Measurements from ENCODE around the gene C21orf91.
"Not testable (repeated sequence)": the region's sequence is repeated elsewhere in the genome, so short reads cannot be mapped to it uniquely, and the experiment has no call there.

C21orf91 gene

GRCh38 chr21:17779496-17779895 is 39.7 kb downstream of the C21orf91 start:
- DNase-seq (ENCODE audit: low read depth in 2 of 2) = no peak

DNA sequence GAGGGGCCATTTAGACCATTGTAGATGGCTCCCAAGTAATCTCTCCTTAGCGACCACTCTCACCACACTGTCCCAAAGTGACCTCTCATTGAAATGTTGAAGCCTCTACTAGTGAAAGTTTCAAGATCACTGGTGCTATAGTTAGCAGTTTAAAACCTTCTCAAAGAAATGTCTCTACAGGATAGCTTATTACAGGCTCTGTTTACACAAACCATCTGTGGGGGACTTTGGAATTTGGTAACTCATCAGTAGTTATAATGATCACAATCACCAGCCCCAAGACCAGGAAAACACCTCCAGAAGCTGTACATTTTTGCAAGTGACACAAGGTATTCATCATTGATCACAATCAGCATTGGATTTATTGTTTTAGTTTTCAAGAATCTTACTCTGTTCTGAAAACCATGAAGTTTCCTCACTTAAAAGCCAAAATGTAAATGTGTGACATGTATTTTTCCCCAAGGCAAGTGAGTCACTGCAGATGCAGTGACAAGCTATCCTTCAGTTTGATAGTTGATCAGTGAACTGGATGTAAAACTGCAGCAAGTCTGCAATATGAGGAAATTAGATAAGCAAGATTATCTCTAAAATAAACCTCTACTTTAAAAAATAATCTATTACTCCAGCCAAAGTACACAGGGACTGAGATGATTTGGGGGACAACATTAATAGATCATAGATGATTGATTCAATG is 41.9 kb downstream of the C21orf91 start:
- no peak for DNase-seq (ENCODE audit: low read depth in 2 of 2)

DNA sequence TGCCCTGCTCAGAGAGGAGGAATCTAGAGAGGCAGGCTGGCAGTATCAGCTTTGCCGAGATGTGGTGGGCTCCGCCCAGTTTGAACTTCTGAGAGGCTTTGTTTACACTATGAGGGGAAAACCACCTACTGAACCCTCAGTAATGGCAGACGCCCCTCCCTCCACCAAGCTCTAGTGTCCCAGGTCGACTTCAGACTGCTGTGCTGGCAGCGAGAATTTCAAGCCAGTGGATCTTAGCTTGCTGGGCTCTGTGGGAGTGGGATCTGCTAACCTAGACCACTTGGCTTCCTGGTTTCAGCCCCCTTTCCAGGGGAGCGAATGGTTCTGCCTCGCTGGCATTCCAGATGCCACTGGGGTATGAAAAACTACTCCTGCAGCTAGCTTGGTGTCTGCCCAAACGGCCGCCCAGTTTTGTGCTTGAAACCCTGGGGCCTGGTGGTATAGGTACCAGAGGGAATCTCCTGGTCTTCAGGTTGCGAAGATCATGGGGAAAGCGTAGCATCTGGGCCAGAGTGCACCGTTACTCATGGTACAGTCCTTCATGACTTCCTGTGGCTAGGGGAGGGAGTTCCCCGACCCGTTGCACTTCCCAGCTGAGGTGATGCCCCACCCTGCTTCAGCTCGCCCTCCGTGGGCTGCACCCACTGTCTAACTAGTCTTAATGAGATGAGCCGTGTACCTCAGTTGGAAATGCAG is 43.6 kb downstream of the C21orf91 start:
- no peak for DNase-seq (ENCODE audit: low read depth in 2 of 2)

DNA sequence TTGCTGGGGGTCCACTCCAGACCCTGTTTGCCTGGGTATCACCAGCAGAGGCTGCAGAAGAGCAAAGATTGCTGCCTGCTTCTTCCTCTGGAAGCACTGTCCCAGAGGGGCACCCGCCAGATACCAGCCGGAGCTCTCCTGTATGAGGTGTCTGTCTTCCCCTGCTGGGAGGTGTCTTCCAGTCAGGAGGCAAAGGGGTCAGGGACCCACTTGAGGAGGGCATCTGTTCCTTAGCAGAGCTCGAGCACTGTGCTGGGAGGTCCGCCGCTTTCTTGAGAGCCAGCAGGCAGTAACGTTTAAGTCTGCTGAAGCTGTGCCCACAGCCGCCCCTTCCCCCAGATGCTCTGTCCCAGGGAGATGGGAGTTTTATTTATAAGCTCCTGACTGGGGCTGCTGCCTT is 44.1 kb downstream of the C21orf91 start:
- not testable (repeated sequence) for DNase-seq (ENCODE audit: low read depth in 2 of 2)

DNA sequence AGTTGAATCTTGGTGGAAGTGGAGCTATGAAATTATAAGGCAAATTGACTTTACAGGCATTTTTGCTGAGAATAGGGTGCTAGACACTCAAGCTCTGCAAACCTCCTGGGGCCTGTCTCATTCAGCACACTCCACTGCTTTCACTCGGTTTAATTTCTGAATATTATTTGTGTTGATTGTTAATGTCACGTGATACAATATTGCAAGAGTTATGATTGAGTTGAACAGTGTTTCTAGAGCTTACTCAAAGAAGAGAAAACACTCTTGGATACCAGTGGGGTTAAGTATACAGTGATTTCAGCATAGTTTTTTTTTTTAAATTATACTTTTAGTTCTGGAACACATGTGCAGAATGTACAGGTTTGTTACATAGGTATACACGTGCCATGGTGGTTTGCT is 49.7 kb downstream of the C21orf91 start:
- DNase-seq (ENCODE audit: low read depth in 2 of 2) = no peak

DNA sequence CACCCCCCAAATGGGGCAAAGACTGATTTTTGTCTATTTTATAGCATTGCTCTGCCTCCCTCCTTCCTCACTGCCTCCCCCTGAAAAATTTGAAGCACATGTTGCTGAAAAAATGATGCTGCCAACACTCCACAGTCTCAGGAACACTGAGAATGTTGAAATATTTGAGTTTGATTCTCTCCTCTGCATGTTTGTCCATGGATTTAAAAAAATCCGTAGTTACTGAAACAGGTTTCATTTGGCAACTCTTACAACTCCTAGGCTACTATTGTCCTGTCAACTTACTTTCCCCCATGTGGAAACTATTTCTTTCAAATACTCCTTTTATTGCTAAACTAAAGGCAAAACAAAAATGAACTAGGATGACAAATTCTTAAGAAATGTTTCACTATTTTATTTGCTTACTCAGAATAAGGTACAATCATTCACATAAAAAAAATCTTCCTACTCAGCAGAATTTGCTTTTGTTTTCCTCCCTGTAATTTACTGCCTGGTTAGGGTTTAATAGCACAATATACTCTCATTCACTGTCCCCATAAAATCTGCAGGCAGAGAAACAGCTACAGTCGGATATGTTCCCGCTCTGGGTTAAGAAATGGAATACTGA is 50.2 kb downstream of the C21orf91 start:
- DNase-seq (ENCODE audit: low read depth in 2 of 2) = no peak

- DNase-seq (ENCODE audit: low read depth in 2 of 2) = no peak
Observed at GRCh38 chr21:17765207-17765606, 53.9 kb downstream of the C21orf91 start.

GRCh38 chr21:17763288-17764037 is 55.7 kb downstream of the C21orf91 start:
- DNase-seq (ENCODE audit: low read depth in 2 of 2) = no peak

- no peak for DNase-seq (ENCODE audit: low read depth in 2 of 2)
Observed at GRCh38 chr21:17759511-17760178, 59.5 kb downstream of the C21orf91 start.

DNA sequence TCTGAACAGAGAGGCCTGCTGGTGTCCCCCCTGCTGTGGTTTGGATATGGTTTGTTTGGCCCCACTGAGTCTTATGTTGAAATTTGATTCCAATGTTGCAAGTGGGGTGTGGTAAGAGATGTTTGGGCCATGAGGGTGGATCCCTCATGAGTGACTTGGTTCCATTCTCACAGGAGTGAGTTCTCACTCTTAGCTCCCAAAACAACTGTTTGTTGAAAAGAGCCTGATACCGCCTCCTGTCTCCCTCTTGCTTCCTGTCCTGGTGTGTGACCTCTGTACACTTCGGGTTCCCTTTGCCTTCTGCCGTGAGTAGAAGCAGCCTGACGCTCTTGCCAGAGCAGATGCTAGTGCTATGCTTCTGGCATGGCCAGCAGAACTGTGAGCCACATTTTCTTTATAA is 60.5 kb downstream of the C21orf91 start:
- no peak for DNase-seq (ENCODE audit: low read depth in 2 of 2)

DNA sequence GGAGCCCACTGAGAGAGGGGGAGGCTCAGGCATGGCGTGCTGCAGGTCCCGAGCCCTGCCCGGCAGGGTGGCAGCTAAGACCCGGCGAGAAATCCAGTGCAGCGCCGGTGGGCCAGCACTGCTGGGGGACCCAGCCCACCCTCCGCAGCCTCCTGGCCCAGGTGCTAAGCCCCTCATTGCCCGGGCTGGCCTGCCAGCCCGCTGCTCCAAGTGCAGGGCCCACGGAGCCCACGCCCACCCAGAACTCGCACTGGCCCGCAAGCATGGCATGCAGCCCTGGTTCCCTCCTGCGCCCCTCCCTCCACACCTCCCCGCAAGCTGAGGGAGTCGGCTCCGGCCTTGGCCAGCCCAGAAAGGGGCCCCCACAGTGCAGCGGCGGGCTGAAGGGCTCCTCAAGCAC is 61.5 kb downstream of the C21orf91 start:
- no peak for DNase-seq (ENCODE audit: low read depth in 2 of 2)

DNA sequence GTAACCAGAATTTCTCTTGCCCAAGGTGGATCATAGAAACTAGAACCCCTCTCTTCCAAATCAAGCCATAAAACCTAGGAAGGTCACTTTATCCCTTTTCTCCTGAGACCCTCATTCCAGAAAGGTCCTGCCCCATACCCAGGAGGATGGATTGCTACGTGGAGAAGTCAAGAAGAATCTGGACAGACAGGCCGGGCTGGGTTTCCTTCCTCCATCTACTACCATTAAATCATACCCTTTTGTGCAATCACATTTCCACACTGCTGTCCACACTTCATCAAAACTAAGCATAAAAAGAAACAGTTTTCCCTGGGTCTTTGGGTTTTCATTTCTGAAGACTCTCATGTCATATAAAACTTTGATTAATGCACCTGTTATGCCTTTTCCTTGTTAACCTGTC is 65.4 kb downstream of the C21orf91 start:
- no peak for DNase-seq (ENCODE audit: low read depth in 2 of 2)

DNA sequence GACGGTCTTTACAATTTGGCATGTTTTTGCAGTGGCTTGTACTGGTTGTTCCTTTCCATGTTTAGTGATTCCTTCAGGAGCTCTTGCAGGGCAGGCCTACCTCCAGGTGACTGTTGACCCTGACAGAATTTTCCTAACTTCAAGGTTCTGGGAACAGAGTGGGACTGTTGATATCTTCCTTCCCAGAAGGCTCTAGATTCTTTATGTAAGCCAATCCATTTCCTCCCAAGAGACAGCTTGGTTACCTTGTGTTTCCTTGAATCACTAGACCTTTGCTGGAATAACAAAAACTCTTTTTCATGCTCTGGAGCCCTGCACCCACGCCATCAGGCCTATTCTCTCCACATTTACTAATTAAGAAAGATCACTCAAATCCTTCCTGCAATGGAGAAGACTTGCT is 67.0 kb downstream of the C21orf91 start:
- DNase-seq (ENCODE audit: low read depth in 2 of 2) = no peak

GRCh38 chr21:17746920-17747319 is 72.2 kb downstream of the C21orf91 start:
- no peak for DNase-seq (ENCODE audit: low read depth in 2 of 2)

- no peak for DNase-seq (ENCODE audit: low read depth in 2 of 2)
Observed at GRCh38 chr21:17745086-17745485, 74.1 kb downstream of the C21orf91 start.

- DNase-seq (ENCODE audit: low read depth in 2 of 2) = no peak
Observed at GRCh38 chr21:17742940-17743592, 76.1 kb downstream of the C21orf91 start.

GRCh38 chr21:17742181-17742580 is 77.0 kb downstream of the C21orf91 start:
- DNase-seq (ENCODE audit: low read depth in 2 of 2) = no peak

Data from fibroblast of skin of left quadriceps (primary cell).